ENCODE data around the gene HTR1B. TPM values are rescaled to one million over a fixed set of nuclear protein-coding genes. Genes with fewer than 3 reads are reported as not detected.

HTR1B gene
- total and polyA plus RNA-seq, 9 of the 15 experiments (the other 6 are each of a cell fraction or from before 2014, with no cell fraction given), result not detected

- TF ChIP-seq, protein P1, sequence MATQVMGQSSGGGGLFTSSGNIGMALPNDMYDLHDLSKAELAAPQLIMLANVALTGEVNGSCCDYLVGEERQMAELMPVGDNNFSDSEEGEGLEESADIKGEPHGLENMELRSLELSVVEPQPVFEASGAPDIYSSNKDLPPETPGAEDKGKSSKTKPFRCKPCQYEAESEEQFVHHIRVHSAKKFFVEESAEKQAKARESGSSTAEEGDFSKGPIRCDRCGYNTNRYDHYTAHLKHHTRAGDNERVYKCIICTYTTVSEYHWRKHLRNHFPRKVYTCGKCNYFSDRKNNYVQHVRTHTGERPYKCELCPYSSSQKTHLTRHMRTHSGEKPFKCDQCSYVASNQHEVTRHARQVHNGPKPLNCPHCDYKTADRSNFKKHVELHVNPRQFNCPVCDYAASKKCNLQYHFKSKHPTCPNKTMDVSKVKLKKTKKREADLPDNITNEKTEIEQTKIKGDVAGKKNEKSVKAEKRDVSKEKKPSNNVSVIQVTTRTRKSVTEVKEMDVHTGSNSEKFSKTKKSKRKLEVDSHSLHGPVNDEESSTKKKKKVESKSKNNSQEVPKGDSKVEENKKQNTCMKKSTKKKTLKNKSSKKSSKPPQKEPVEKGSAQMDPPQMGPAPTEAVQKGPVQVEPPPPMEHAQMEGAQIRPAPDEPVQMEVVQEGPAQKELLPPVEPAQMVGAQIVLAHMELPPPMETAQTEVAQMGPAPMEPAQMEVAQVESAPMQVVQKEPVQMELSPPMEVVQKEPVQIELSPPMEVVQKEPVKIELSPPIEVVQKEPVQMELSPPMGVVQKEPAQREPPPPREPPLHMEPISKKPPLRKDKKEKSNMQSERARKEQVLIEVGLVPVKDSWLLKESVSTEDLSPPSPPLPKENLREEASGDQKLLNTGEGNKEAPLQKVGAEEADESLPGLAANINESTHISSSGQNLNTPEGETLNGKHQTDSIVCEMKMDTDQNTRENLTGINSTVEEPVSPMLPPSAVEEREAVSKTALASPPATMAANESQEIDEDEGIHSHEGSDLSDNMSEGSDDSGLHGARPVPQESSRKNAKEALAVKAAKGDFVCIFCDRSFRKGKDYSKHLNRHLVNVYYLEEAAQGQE (IDR thresholded peaks at IDR 0.05; ENCODE audit: borderline replicate concordance), result no peak
- TF ChIP-seq, protein P1 (CRISPR knock-in tag; IDR thresholded peaks at IDR 0.05; ENCODE audit: low read depth), result no peak
Measured at GRCh38 chr6:77463308-77463860, at the start of gene HTR1B (continued).

DNA sequence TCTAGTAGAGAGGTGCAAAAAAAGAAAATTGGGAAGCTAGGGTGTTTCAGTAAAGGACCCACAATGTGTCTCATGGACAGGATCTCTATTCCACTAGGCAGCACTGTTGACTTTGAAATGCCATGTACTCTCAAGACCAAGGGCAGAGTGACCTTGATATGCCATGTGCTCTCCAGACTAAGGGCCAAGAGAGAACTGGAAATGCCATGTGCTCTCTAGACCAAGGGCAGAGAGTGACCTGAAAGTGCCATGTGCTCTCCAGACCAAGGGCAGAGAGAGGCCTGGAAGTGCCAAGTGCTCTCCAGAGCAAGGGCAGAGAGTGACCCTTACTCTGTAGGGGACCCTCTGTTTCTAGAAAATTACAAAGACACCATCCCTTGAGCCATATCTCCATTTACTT, 49.3 kb upstream of the HTR1B start:
- BruUV-seq (replicated peaks), result no TSS peak
- H3K4me1 ChIP-seq (replicated peaks in 1 of 2; ENCODE audit: control insufficient read depth in 2 of 2, insufficient read depth in 2 of 2, low read length in 2 of 2), result no peaks in the 10 kb centered on the region
- no peak overlapping the region for H2AFZ ChIP-seq (ENCODE audit: low read depth, low read length)
- no peak for TF ChIP-seq TAF7 (tag; IDR thresholded peaks at IDR 0.05)
- TF ChIP-seq, protein P2, sequence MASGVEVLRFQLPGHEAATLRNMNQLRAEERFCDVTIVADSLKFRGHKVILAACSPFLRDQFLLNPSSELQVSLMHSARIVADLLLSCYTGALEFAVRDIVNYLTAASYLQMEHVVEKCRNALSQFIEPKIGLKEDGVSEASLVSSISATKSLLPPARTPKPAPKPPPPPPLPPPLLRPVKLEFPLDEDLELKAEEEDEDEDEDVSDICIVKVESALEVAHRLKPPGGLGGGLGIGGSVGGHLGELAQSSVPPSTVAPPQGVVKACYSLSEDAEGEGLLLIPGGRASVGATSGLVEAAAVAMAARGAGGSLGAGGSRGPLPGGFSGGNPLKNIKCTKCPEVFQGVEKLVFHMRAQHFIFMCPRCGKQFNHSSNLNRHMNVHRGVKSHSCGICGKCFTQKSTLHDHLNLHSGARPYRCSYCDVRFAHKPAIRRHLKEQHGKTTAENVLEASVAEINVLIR (CRISPR knock-in tag; IDR thresholded peaks at IDR 0.05), result no peak
- TF ChIP-seq STAG1 (CRISPR knock-in tag; IDR thresholded peaks at IDR 0.05; ENCODE audit: borderline replicate concordance), result no peak
- ChIA-PET POLR2A (no interaction called here), CTCF (ENCODE audit: low intra/inter-chr PET ratio) (no interaction called here)
- no peak overlapping the region for H3K4me3 ChIP-seq
- H3K9ac ChIP-seq (ENCODE audit: insufficient read depth in 1 of 2, low read depth in 2 of 2, low read length in 2 of 2), result no peak overlapping the region
- FAIRE-seq (no peak), DNase-seq (ENCODE audit: extremely low read depth in 1 of 4, low spot score in 3 of 4) (no peak), ATAC-seq (no peak)
- H3K79me2 ChIP-seq (ENCODE audit: control insufficient read depth, insufficient read depth, low read length), result no peaks in the 10 kb centered on the region
- no peak overlapping the region for H3K27ac ChIP-seq (ENCODE audit: extremely low read depth, low read depth, low read length)
- no peak overlapping the region for H3K4me2 ChIP-seq (ENCODE audit: insufficient read depth, low read length)
- H3K9me3 ChIP-seq (replicated peaks; ENCODE audit: control insufficient read depth, insufficient read depth, low read depth, low read length), result no peaks in the 10 kb centered on the region; the same call in 1 of the 2 replicates
- no peaks in the 10 kb centered on the region for H3K9me1 ChIP-seq (ENCODE audit: control insufficient read depth, insufficient read depth, low read length)
- intact Hi-C loops (cut with micrococcal nuclease) (no loop called here), in situ Hi-C loops (cut with MboI) (no loop called here)
- H3K36me3 ChIP-seq (ENCODE audit: control insufficient read depth, insufficient read depth, low read length), result no peaks in the 10 kb centered on the region
- H4K20me1 ChIP-seq (replicated peaks; ENCODE audit: control insufficient read depth, insufficient read depth, low read length), result no peaks in the 10 kb centered on the region
- no peaks in the 10 kb centered on the region for H3K27me3 ChIP-seq (ENCODE audit: control insufficient read depth in 2 of 2, insufficient read depth in 2 of 2, low read length in 2 of 2)
